DND-41 (cell line): ENCODE measurements around the gene GPR39.

ENCODE experiments used
- ATAC-seq: fragments of 200-7000 bp; cut with Tn5 transposase; 3 replicates; pipeline ENCODE4 v1.9.1; 2021; ENCODE audit warnings: low read depth; ENCODE audit not compliant: insufficient read depth
- DNase-seq: peaks from one replicate; pipeline ENCODE4 v3.0.0-alpha.2; 2020
- H2AFZ ChIP-seq: 2 replicates; pipeline ENCODE4 v1.6.0; 2012; ENCODE audit warnings: low read depth, low read length
- H3K27ac ChIP-seq: 2 replicates; pipeline ENCODE4 v1.5.1; 2012; ENCODE audit warnings: low read length, inconsistent platforms
- H3K27me3 ChIP-seq: fragments of 200-600 bp; sonication (generic); 2 replicates; pipeline ENCODE4 v1.6.0; 2012; ENCODE audit warnings: low read length, mild to moderate bottlenecking, inconsistent platforms; ENCODE audit not compliant: insufficient read depth, poor library complexity
- H3K36me3 ChIP-seq: 2 replicates; pipeline ENCODE4 v1.5.1; 2012; ENCODE audit warnings: low read length, inconsistent platforms; ENCODE audit not compliant: insufficient read depth
- H3K4me1 ChIP-seq: 2 replicates; pipeline ENCODE4 v1.5.1; 2012; ENCODE audit warnings: mild to moderate bottlenecking, low read length; ENCODE audit not compliant: insufficient read depth
- H3K4me2 ChIP-seq: 2 replicates; pipeline ENCODE4 v1.6.0; 2012; ENCODE audit warnings: mild to moderate bottlenecking, moderate library complexity, low read length, inconsistent platforms; ENCODE audit not compliant: insufficient read depth
- H3K4me3 ChIP-seq, 2 experiments: fragments of 200-600 bp in 1 of 2; shearing (Covaris generic) in 1 of 2; 2 replicates each; pipeline ENCODE4 v1.5.1; 2012 to 2016; ENCODE audit warnings: inconsistent platforms in 2 of 2, low read length in 2 of 2, mild to moderate bottlenecking in 2 of 2, low read depth in 1 of 2, moderate library complexity in 1 of 2
- H3K79me2 ChIP-seq: 2 replicates; pipeline ENCODE4 v1.6.0; 2012; ENCODE audit warnings: low read length, inconsistent platforms; ENCODE audit not compliant: insufficient read depth
- H3K9ac ChIP-seq: 2 replicates; pipeline ENCODE4 v1.6.0; 2012; ENCODE audit warnings: low read depth, mild to moderate bottlenecking, inconsistent platforms, low read length, moderate library complexity
- H3K9me3 ChIP-seq: 2 replicates; pipeline ENCODE4 v1.5.1; 2012; ENCODE audit warnings: low read length, moderate library complexity, mild to moderate bottlenecking, inconsistent platforms; ENCODE audit not compliant: insufficient read depth, severe bottlenecking
- H4K20me1 ChIP-seq: 2 replicates; pipeline ENCODE4 v1.6.0; 2012; ENCODE audit warnings: low read length; ENCODE audit not compliant: insufficient read depth
- EZH2 ChIP-seq: IDR thresholded peaks from 3 replicates; pipeline ENCODE4 v1.6.1; 2012; ENCODE audit warnings: borderline replicate concordance, low read depth, mild to moderate bottlenecking, moderate library complexity, low read length, inconsistent platforms; ENCODE audit not compliant: severe bottlenecking
- TF ChIP-seq, protein P1 (sequence below): IDR thresholded peaks from 2 replicates; pipeline ENCODE4 v1.5.1; 2012; ENCODE audit warnings: borderline replicate concordance, low read length, moderate library complexity, mild to moderate bottlenecking; ENCODE audit not compliant: poor library complexity, severe bottlenecking; ENCODE audit errors: extremely low read depth

The GPR39 gene

DNA sequence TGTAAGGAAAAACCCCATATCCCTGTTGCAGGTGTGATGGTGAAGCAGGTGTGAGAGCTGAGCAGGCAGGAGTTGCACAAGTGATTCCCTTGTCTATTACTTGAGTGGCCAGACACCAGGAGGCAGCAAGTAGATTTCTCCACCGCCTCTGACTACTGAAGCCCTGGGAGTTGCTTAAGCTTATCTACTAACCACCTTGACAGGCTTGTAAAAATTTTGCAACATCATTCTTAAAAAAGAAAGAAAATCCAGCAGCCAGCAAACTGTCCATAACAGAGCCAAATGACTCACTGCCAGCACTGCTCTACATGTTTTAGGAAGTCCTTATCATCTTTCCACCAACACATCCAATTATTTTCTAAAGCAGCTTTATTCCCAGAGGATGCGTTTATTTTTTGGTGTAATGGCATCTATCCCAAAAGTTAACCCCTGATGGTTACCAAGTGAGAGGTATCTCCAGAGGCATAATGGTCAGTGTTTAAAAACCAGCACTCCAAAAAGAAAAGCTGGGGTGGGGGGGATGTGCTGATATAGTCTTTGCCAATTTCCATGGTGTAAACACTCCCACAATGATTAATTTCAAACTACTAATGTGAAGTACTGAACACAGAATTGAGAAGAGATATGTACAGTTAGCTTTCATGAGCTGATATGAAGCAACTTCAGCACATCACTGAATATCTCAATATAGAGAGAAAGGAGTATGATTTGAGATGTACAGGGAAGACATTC is 16.3 kb upstream of the GPR39 start:
- Histone ChIP-seq H3K9me3 (no peaks in the 10 kb centered on the region), H3K79me2 (no peaks in the 10 kb centered on the region), H3K4me1 (no peaks in the 10 kb centered on the region), H3K36me3 (no peaks in the 10 kb centered on the region), H3K4me2 (no peak overlapping the region), H4K20me1 (no peaks in the 10 kb centered on the region), H3K27me3 (no peaks in the 10 kb centered on the region), H3K27ac (no peak overlapping the region), H2AFZ (no peak overlapping the region), H3K9ac (no peak overlapping the region), H3K4me3 (no peak overlapping the region)
- DNase-seq (no peak), ATAC-seq (no peak)
- no peak for TF ChIP-seq EZH2
- TF ChIP-seq, protein P1, sequence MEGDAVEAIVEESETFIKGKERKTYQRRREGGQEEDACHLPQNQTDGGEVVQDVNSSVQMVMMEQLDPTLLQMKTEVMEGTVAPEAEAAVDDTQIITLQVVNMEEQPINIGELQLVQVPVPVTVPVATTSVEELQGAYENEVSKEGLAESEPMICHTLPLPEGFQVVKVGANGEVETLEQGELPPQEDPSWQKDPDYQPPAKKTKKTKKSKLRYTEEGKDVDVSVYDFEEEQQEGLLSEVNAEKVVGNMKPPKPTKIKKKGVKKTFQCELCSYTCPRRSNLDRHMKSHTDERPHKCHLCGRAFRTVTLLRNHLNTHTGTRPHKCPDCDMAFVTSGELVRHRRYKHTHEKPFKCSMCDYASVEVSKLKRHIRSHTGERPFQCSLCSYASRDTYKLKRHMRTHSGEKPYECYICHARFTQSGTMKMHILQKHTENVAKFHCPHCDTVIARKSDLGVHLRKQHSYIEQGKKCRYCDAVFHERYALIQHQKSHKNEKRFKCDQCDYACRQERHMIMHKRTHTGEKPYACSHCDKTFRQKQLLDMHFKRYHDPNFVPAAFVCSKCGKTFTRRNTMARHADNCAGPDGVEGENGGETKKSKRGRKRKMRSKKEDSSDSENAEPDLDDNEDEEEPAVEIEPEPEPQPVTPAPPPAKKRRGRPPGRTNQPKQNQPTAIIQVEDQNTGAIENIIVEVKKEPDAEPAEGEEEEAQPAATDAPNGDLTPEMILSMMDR, result no peak

DNA sequence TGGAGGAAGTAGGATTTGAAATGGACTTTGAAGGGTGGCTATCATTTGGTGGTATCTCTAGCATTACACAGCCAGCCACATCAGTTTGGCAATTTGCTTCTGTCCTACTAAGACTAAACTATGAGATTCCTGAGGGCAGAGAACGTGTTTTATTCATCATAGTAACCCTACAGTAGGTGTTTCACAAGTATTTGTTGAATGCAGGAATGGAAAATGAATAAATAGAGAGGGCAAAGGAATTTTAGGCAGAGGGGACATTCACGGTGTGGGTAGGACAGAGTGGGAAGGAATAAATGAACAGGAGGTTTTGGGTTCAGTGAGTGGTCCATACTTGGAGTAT is 15.7 kb upstream of the GPR39 start:
- Histone ChIP-seq H2AFZ (no peak overlapping the region), H3K4me2 (no peak overlapping the region), H3K27me3 (no peaks in the 10 kb centered on the region), H3K9me3 (no peaks in the 10 kb centered on the region), H3K79me2 (no peaks in the 10 kb centered on the region), H3K27ac (no peak overlapping the region), H3K4me3 (no peak overlapping the region), H4K20me1 (no peaks in the 10 kb centered on the region), H3K36me3 (no peaks in the 10 kb centered on the region), H3K9ac (no peak overlapping the region), H3K4me1 (no peaks in the 10 kb centered on the region)
- ATAC-seq (no peak), DNase-seq (no peak)
- no peak for TF ChIP-seq EZH2
- TF ChIP-seq, protein P1, result no peak

GRCh38 chr2:132401326-132401725 is 15.3 kb upstream of the GPR39 start:
- Histone ChIP-seq H3K9me3 (no peaks in the 10 kb centered on the region), H3K4me1 (no peaks in the 10 kb centered on the region), H3K27me3 (no peaks in the 10 kb centered on the region), H3K9ac (no peak overlapping the region), H3K79me2 (no peaks in the 10 kb centered on the region), H3K27ac (no peak overlapping the region), H4K20me1 (no peaks in the 10 kb centered on the region), H2AFZ (no peak overlapping the region), H3K36me3 (no peaks in the 10 kb centered on the region), H3K4me2 (no peak overlapping the region), H3K4me3 (no peak overlapping the region)
- ATAC-seq, result no peak
- TF ChIP-seq EZH2, result no peak
- TF ChIP-seq, protein P1, result no peak
- no peak for DNase-seq
